Sigmoid colon (tissue), 7 donors: ENCODE measurements around the gene C12orf60. TPM values are rescaled to one million over a fixed set of nuclear protein-coding genes. Genes with fewer than 3 reads are reported as not detected.

Experiments
- DNase-seq: peaks from one replicate; pipeline ENCODE4 v3.0.0-alpha.2; 2019
- H3K27ac ChIP-seq, 4 donors: fragments of 200-600 bp; sonication (generic); one replicate each; pipeline ENCODE4 v1.5.1; 2016 to 2019; ENCODE audit warnings: mild to moderate bottlenecking in 1 of 4
- H3K27me3 ChIP-seq, 3 donors: fragments of 200-600 bp; sonication (generic); one replicate each; pipeline ENCODE4 v1.5.1; 2019; ENCODE audit warnings: mild to moderate bottlenecking in 1 of 3
- H3K36me3 ChIP-seq, 4 donors: fragments of 200-600 bp; sonication (generic); one replicate each; pipeline ENCODE4 v1.5.1; 2016 to 2019
- H3K4me1 ChIP-seq, 4 donors: fragments of 200-600 bp; sonication (generic); one replicate each; pipeline ENCODE4 v1.5.1; 2017 to 2019
- H3K4me3 ChIP-seq, 4 donors: fragments of 200-600 bp; sonication (generic); one replicate each; pipeline ENCODE4 v1.5.1; 2017 to 2019; ENCODE audit warnings: mild to moderate bottlenecking in 2 of 4, moderate library complexity in 1 of 4
- H3K9me3 ChIP-seq, 4 donors: fragments of 200-600 bp in 3 of 4; sonication (generic) in 3 of 4; one replicate each; pipeline versions ENCODE4 v1.5.1 to v1.6.1; 2013 to 2019
- CTCF ChIP-seq, 4 experiments: fragments of 450-650 bp in 3 of 4; fragments of 200-600 bp in 1 of 4; IDR thresholded peaks; one replicate each; pipeline ENCODE4 v1.5.1; 2016 to 2019; ENCODE audit warnings: antibody characterized with exemption in 4 of 4, mild to moderate bottlenecking in 3 of 4, moderate library complexity in 2 of 4
- EP300 ChIP-seq, 4 donors: sonication (generic); formaldehyde crosslinking; IDR thresholded peaks; one replicate each; pipeline ENCODE4 v1.6.1; 2017; ENCODE audit warnings: antibody characterized with exemption in 4 of 4
- POLR2A ChIP-seq, 2 donors: fragments of 450-650 bp; IDR thresholded peaks; one replicate each; pipeline ENCODE4 v1.6.1; 2016; ENCODE audit warnings: antibody characterized with exemption in 2 of 2, mild to moderate bottlenecking in 2 of 2, moderate library complexity in 2 of 2
- POLR2AphosphoS5 ChIP-seq, 4 donors: sonication (generic); formaldehyde crosslinking; IDR thresholded peaks; one replicate each; pipeline ENCODE4 v1.6.1; 2017; ENCODE audit warnings: antibody characterized with exemption in 4 of 4
- WGBS, 2 donors: extraction: QIAGEN DNeasy Blood & Tissue Kit; methylation state at CpG; one replicate each; pipeline ENCODE4 v1.1.7; 2013; 5-methylcytosine and 5-hydroxymethylcytosine counted together
- intact Hi-C: fragments of 100-400 bp; cut with DNase I; formaldehyde crosslinking; loops from one replicate; pipeline ENCODE4 v1.15.1; 2023
- polyA plus RNA-seq, 3 donors: library from polyadenylated mRNA; stranded (reverse); fragments of 200-250 nt; gene quantifications; one replicate each; pipeline ENCODE4 v1.2.3, GENCODE V29; 2013
- total RNA-seq, 4 donors: library from RNA; depleted of rRNA; stranded (reverse); fragments of >200 nt; gene quantifications; one replicate each; pipeline ENCODE4 v1.1.0, GENCODE V29; 2016
- donor health status: healthy with polysubstance abuse.
- donor health status: Bipolar disorder and iron deficiency.
- donor health status: healthy.

Gene C12orf60
- total and polyA plus RNA-seq, 7 donors, result 0.60 to 2.0 (median 0.90) TPM; not detected in 1

GRCh38 chr12:14803830-14804160, 325 bp downstream of the C12orf60 start:
- no peaks in the 10 kb centered on the region for H3K9me3 ChIP-seq
- intact Hi-C loops, result loop anchor here (2.0 kb wide), 1 partner anchor 29 kb away; a partner anchor contains a TSS
- TF ChIP-seq POLR2A (IDR thresholded peaks at IDR 0.05) (no peak), EP300 (IDR thresholded peaks at IDR 0.05) (no peak), CTCF (IDR thresholded peaks at IDR 0.05) (no peak), POLR2AphosphoS5 (IDR thresholded peaks at IDR 0.05) (no peak)
- peaks cover 0 to 19% (median 16%) of the 10 kb centered on the region in 4 donors for H3K4me1 ChIP-seq
- peak overlapping the region; percentile 63 to 84 (median 77) for H3K4me3 ChIP-seq
- WGBS, 2 donors, result 0% methylated on average over 12 of the region's 12 CpGs
- DNase-seq, result no peak
- H3K36me3 ChIP-seq, result peaks cover 0 to 9% (median 0%) of the 10 kb centered on the region in 4 donors
- H3K27me3 ChIP-seq, result no peaks in the 10 kb centered on the region
- peak overlapping the region; percentile 81 to 97 (median 92) for H3K27ac ChIP-seq

- TF ChIP-seq CTCF (IDR thresholded peaks at IDR 0.05), result no peak
- no peak for TF ChIP-seq POLR2AphosphoS5 (IDR thresholded peaks at IDR 0.05)
- TF ChIP-seq EP300 (IDR thresholded peaks at IDR 0.05), result no peak
- 84 to 89% methylated on average over 5 of the region's 5 CpGs for WGBS, 2 donors
- intact Hi-C loops, result no loop called here
These were observed 6.9 kb downstream of the C12orf60 start for GRCh38 chr12:14810167-14810952.

GRCh38 chr12:14810953-14811483, 7.5 kb downstream of the C12orf60 start:
- no peak for TF ChIP-seq CTCF (IDR thresholded peaks at IDR 0.05)
- no peak for TF ChIP-seq POLR2AphosphoS5 (IDR thresholded peaks at IDR 0.05)
- no peak for TF ChIP-seq EP300 (IDR thresholded peaks at IDR 0.05)
- no peak for TF ChIP-seq POLR2A (IDR thresholded peaks at IDR 0.05)
- H3K4me1 ChIP-seq, result no peaks in the 10 kb centered on the region
- DNase-seq, result no peak
- intact Hi-C loops, result no loop called here
- H3K27ac ChIP-seq, result no peak overlapping the region
- no peaks in the 10 kb centered on the region for H3K9me3 ChIP-seq
- no peak overlapping the region for H3K4me3 ChIP-seq
- H3K36me3 ChIP-seq, result no peaks in the 10 kb centered on the region
- no peaks in the 10 kb centered on the region for H3K27me3 ChIP-seq
- WGBS, 2 donors, result 94 to 95% methylated on average over 1 of the region's 1 CpG

More at GRCh38 chr12:14810167-14810952, 6.9 kb downstream of the C12orf60 start:
- Histone ChIP-seq H3K36me3 (no peaks in the 10 kb centered on the region), H3K27ac (no peak overlapping the region), H3K4me1 (no peaks in the 10 kb centered on the region), H3K4me3 (no peak overlapping the region), H3K27me3 (no peaks in the 10 kb centered on the region), H3K9me3 (no peaks in the 10 kb centered on the region)
- DNase-seq, result no peak

GRCh38 chr12:14811486-14811885, 8.0 kb downstream of the C12orf60 start:
- Histone ChIP-seq H3K4me1 (no peaks in the 10 kb centered on the region), H3K27me3 (no peaks in the 10 kb centered on the region), H3K9me3 (no peaks in the 10 kb centered on the region), H3K27ac (no peak overlapping the region), H3K36me3 (no peaks in the 10 kb centered on the region), H3K4me3 (no peak overlapping the region)
- no peak for DNase-seq
- TF ChIP-seq EP300 (IDR thresholded peaks at IDR 0.05) (no peak), POLR2AphosphoS5 (IDR thresholded peaks at IDR 0.05) (no peak), POLR2A (IDR thresholded peaks at IDR 0.05) (no peak), CTCF (IDR thresholded peaks at IDR 0.05) (no peak)
- 94 to 96% methylated on average over 2 of the region's 2 CpGs for WGBS, 2 donors
- intact Hi-C loops, result no loop called here
